Measurements from ENCODE around the gene ZNF580.
A peak's percentile ranks its signal among the peaks of the same experiment; 100 is the strongest.

Gene ZNF580

GRCh38 chr19:55623561-55623960 is 17.2 kb upstream of the ZNF580 start:
- TF ChIP-seq CTCF (IDR thresholded peaks at IDR 0.05; ENCODE audit: borderline replicate concordance, control extremely low read depth, extremely low read depth, insufficient read depth, missing control alignments), result no peak
- DNase-seq (ENCODE audit: low spot score), result no peak
- in situ Hi-C loops (cut with MboI; ENCODE audit: low sequenced_read_pairs, unreplicated experiment), result no loop called here

GRCh38 chr19:55624109-55625003 is 16.4 kb upstream of the ZNF580 start, which contains the start of gene ZNF784:
ZNF784 (minus strand) TSS chr19:55624566; CDS start chr19:55624561, 5 bp downstream.
- in situ Hi-C loops (cut with MboI; ENCODE audit: low sequenced_read_pairs, unreplicated experiment), result loop anchor here (5.0 kb wide), 1 partner anchor 107 kb away; no protein-coding TSS in a partner anchor
- no peak for TF ChIP-seq CTCF (IDR thresholded peaks at IDR 0.05; ENCODE audit: borderline replicate concordance, control extremely low read depth, extremely low read depth, insufficient read depth, missing control alignments)
- peak; percentile 95 for DNase-seq (ENCODE audit: low spot score)

- in situ Hi-C loops (cut with MboI; ENCODE audit: low sequenced_read_pairs, unreplicated experiment), result loop anchor here (5.0 kb wide), 1 partner anchor 108 kb away; no protein-coding TSS in a partner anchor
- no peak for TF ChIP-seq CTCF (IDR thresholded peaks at IDR 0.05; ENCODE audit: borderline replicate concordance, control extremely low read depth, extremely low read depth, insufficient read depth, missing control alignments)
- DNase-seq (ENCODE audit: low spot score), result no peak
Observed at GRCh38 chr19:55625004-55625326, 15.8 kb upstream of the ZNF580 start.

- TF ChIP-seq CTCF (IDR thresholded peaks at IDR 0.05; ENCODE audit: borderline replicate concordance, control extremely low read depth, extremely low read depth, insufficient read depth, missing control alignments), result no peak
- in situ Hi-C loops (cut with MboI; ENCODE audit: low sequenced_read_pairs, unreplicated experiment), result loop anchor here (5.0 kb wide), 1 partner anchor 109 kb away; no protein-coding TSS in a partner anchor
- no peak for DNase-seq (ENCODE audit: low spot score)
Observed at GRCh38 chr19:55626350-55626749, 14.5 kb upstream of the ZNF580 start.

- in situ Hi-C loops (cut with MboI; ENCODE audit: low sequenced_read_pairs, unreplicated experiment), result no loop called here
- peak; percentile 73 for TF ChIP-seq CTCF (IDR thresholded peaks at IDR 0.05; ENCODE audit: borderline replicate concordance, control extremely low read depth, extremely low read depth, insufficient read depth, missing control alignments)
- peak; percentile 71 for DNase-seq (ENCODE audit: low spot score)
Observed at GRCh38 chr19:55632463-55632834, 8.4 kb upstream of the ZNF580 start.

- DNase-seq (ENCODE audit: low spot score), result no peak
- no peak for TF ChIP-seq CTCF (IDR thresholded peaks at IDR 0.05; ENCODE audit: borderline replicate concordance, control extremely low read depth, extremely low read depth, insufficient read depth, missing control alignments)
- in situ Hi-C loops (cut with MboI; ENCODE audit: low sequenced_read_pairs, unreplicated experiment), result no loop called here
Observed at GRCh38 chr19:55633861-55634260, 6.9 kb upstream of the ZNF580 start.

Measured in GM13976 (cell line).